ENCODE data around the gene PLGRKT. TPM values are rescaled to one million over a fixed set of nuclear protein-coding genes. Genes with fewer than 3 reads are reported as not detected.

Gene PLGRKT
- total RNA-seq, 1 experiment from 2014 or later = 22.0 TPM

- intact Hi-C loops (cut with micrococcal nuclease; ENCODE audit: unreplicated experiment) = no loop called here
- no peak for TF ChIP-seq EZH2 (IDR thresholded peaks at IDR 0.05; ENCODE audit: low read depth)
- TF ChIP-seq CTCF (conservative IDR thresholded peaks at IDR 0.05) = no peak
- H2AFZ ChIP-seq = no peak overlapping the region
- H3K27me3 ChIP-seq (ENCODE audit: insufficient read depth, low read depth) = no peaks in the 10 kb centered on the region
- ChIA-PET CTCF (interaction anchor here (0.5 kb wide), 1 partner anchor 130 kb away, joined by 4 read pairs; no protein-coding TSS in a partner anchor), POLR2A (ENCODE audit: unreplicated experiment) (interaction anchor here (0.6 kb wide), 2 partner anchors 185 to 536 kb away, joined by 6 to 7 read pairs; no protein-coding TSS in a partner anchor)
- no peaks in the 10 kb centered on the region for H3K79me2 ChIP-seq (ENCODE audit: low read depth)
- no peaks in the 10 kb centered on the region for H3K9me2 ChIP-seq (ENCODE audit: insufficient read depth)
- no peak for DNase-seq
- no peaks in the 10 kb centered on the region for H3K36me3 ChIP-seq (ENCODE audit: low read depth)
- no TSS peak for BruUV-seq (replicated peaks)
- H3K9me3 ChIP-seq (ENCODE audit: insufficient read depth, low read depth) = no peaks in the 10 kb centered on the region
- peaks cover 20% of the 10 kb centered on the region for H3F3A ChIP-seq (ENCODE audit: insufficient read depth, low read depth)
- no peak overlapping the region for H3K4me3 ChIP-seq
- no peak overlapping the region for H3K27ac ChIP-seq
- H3K4me1 ChIP-seq (replicated peaks; ENCODE audit: insufficient read depth) = peaks cover 35% of the 10 kb centered on the region
- no peaks in the 10 kb centered on the region for H4K20me1 ChIP-seq (ENCODE audit: insufficient read depth)
- H3K4me2 ChIP-seq = no peak overlapping the region
Observed at GRCh38 chr9:5443850-5444249, 6.1 kb upstream of the PLGRKT start.

- H3K27ac ChIP-seq = no peak overlapping the region
- no peaks in the 10 kb centered on the region for H4K20me1 ChIP-seq (ENCODE audit: insufficient read depth)
- CTCF ChIA-PET = interaction anchor here (0.6 to 1.2 kb wide), 2 partner anchors 256 to 409 kb away, joined by 3 to 9 read pairs; no protein-coding TSS in a partner anchor
- POLR2A ChIA-PET (ENCODE audit: unreplicated experiment) = no interaction called here
- H3K9me2 ChIP-seq (ENCODE audit: insufficient read depth) = no peaks in the 10 kb centered on the region
- intact Hi-C loops (cut with micrococcal nuclease; ENCODE audit: unreplicated experiment) = loop anchor here (1.0 kb wide), 1 partner anchor 256 kb away; no protein-coding TSS in a partner anchor
- no TSS peak for BruUV-seq (replicated peaks)
- H3K4me2 ChIP-seq = no peak overlapping the region
- TF ChIP-seq CTCF (conservative IDR thresholded peaks at IDR 0.05) (peak; percentile 60; the same call in 1 of the 2 replicates), EZH2 (IDR thresholded peaks at IDR 0.05; ENCODE audit: low read depth) (no peak)
- DNase-seq = peak in 1 of 2 experiments; percentile 22
- H3K79me2 ChIP-seq (ENCODE audit: low read depth) = no peaks in the 10 kb centered on the region
- no peak overlapping the region for H2AFZ ChIP-seq
- H3K36me3 ChIP-seq (ENCODE audit: low read depth) = no peaks in the 10 kb centered on the region
- peaks cover 28% of the 10 kb centered on the region for H3K4me1 ChIP-seq (replicated peaks; ENCODE audit: insufficient read depth)
- no peaks in the 10 kb centered on the region for H3K27me3 ChIP-seq (ENCODE audit: insufficient read depth, low read depth)
- H3F3A ChIP-seq (ENCODE audit: insufficient read depth, low read depth) = peaks cover 20% of the 10 kb centered on the region
- no peaks in the 10 kb centered on the region for H3K9me3 ChIP-seq (ENCODE audit: insufficient read depth, low read depth)
- no peak overlapping the region for H3K4me3 ChIP-seq
Observed at GRCh38 chr9:5442400-5443011, 4.8 kb upstream of the PLGRKT start.

GRCh38 chr9:5441043-5441442 lies 3.3 kb upstream of the PLGRKT start:
- no peak overlapping the region for H3K4me3 ChIP-seq
- ChIA-PET CTCF (no interaction called here), POLR2A (ENCODE audit: unreplicated experiment) (interaction anchor here (0.6 kb wide), 1 partner anchor 836 kb away, joined by 3 read pairs; no protein-coding TSS in a partner anchor)
- H3K27me3 ChIP-seq (ENCODE audit: insufficient read depth, low read depth) = no peaks in the 10 kb centered on the region
- H2AFZ ChIP-seq = no peak overlapping the region
- no peak for DNase-seq
- BruUV-seq (replicated peaks) = no TSS peak
- no peak overlapping the region for H3K4me2 ChIP-seq
- no peak for TF ChIP-seq EZH2 (IDR thresholded peaks at IDR 0.05; ENCODE audit: low read depth)
- no peak for TF ChIP-seq CTCF (conservative IDR thresholded peaks at IDR 0.05)
- peaks cover 20% of the 10 kb centered on the region for H3F3A ChIP-seq (ENCODE audit: insufficient read depth, low read depth)
- H3K9me2 ChIP-seq (ENCODE audit: insufficient read depth) = no peaks in the 10 kb centered on the region
- no peak overlapping the region for H3K27ac ChIP-seq
- H3K79me2 ChIP-seq (ENCODE audit: low read depth) = no peaks in the 10 kb centered on the region
- H3K4me1 ChIP-seq (replicated peaks; ENCODE audit: insufficient read depth) = peaks cover 25% of the 10 kb centered on the region
- H3K36me3 ChIP-seq (ENCODE audit: low read depth) = no peaks in the 10 kb centered on the region
- H4K20me1 ChIP-seq (ENCODE audit: insufficient read depth) = no peaks in the 10 kb centered on the region
- no peaks in the 10 kb centered on the region for H3K9me3 ChIP-seq (ENCODE audit: insufficient read depth, low read depth)
- intact Hi-C loops (cut with micrococcal nuclease; ENCODE audit: unreplicated experiment) = no loop called here

Measured in PC-9 (cell line).